Common myeloid progenitor, CD34-positive (primary cell): ENCODE results near the gene IL10.

ENCODE experiments used
- CTCF ChIA-PET: fragments of 350-600 bp; sonication (Branson Sonifier 250); formaldehyde crosslinking; loops from one replicate; lab custom pipeline; 2021; ENCODE audit warnings: antibody characterized with exemption; lab: Charles Lee
- POLR2A ChIA-PET: fragments of 350-600 bp; sonication (Branson Sonifier 250); formaldehyde crosslinking; loops from one replicate; lab custom pipeline; 2021; ENCODE audit warnings: antibody characterized with exemption; lab: Charles Lee
- DNase-seq, 3 donors: peaks; one replicate each; pipeline versions ENCODE4 v3.0.0 to v3.0.0-alpha.2; 2013
- H3K27ac ChIP-seq, 2 experiments: 1 replicate in 1 of 2; 2 replicates in 1 of 2; pipeline ENCODE4 v1.7.0; 2013; ENCODE audit warnings: inconsistent platforms in 2 of 2, low read length in 2 of 2, mild to moderate bottlenecking in 2 of 2, low read depth in 1 of 2, moderate library complexity in 1 of 2; ENCODE audit not compliant: severe bottlenecking in 2 of 2, insufficient read depth in 1 of 2, poor library complexity in 1 of 2
- H3K27me3 ChIP-seq, 5 experiments: replicated peaks in 2 of 5; 1 replicate in 3 of 5; 2 replicates in 2 of 5; pipeline versions ENCODE4 v1.6.1 to v1.7.0; 2013; ENCODE audit warnings: low read length in 4 of 5, mild to moderate bottlenecking in 2 of 5, moderate library complexity in 2 of 5, inconsistent platforms in 1 of 5; ENCODE audit not compliant: insufficient read depth in 5 of 5, control insufficient read depth in 4 of 5
- H3K36me3 ChIP-seq, 4 experiments: 1 replicate in 2 of 4; 2 replicates in 2 of 4; pipeline versions ENCODE4 v1.6.1 to v1.7.0; 2013; ENCODE audit warnings: low read length in 3 of 4, control low read depth in 1 of 4, mild to moderate bottlenecking in 1 of 4; ENCODE audit not compliant: control insufficient read depth in 4 of 4, insufficient read depth in 4 of 4
- H3K4me1 ChIP-seq, 4 experiments: 1 replicate in 3 of 4; 2 replicates in 1 of 4; pipeline versions ENCODE4 v1.6.1 to v1.7.1; 2013; ENCODE audit warnings: low read length in 3 of 4, mild to moderate bottlenecking in 3 of 4, control low read depth in 1 of 4, inconsistent platforms in 1 of 4, moderate library complexity in 1 of 4; ENCODE audit not compliant: control insufficient read depth in 4 of 4, insufficient read depth in 4 of 4; ENCODE audit errors: control extremely low read depth in 1 of 4
- H3K4me3 ChIP-seq, 7 experiments: 1 replicate in 4 of 7; 2 replicates in 3 of 7; pipeline versions ENCODE4 v1.5.1 to v1.7.0; 2013; ENCODE audit warnings: mild to moderate bottlenecking in 7 of 7, low read length in 6 of 7, moderate library complexity in 6 of 7, inconsistent platforms in 2 of 7, low read depth in 2 of 7, control low read depth in 1 of 7; ENCODE audit not compliant: insufficient read depth in 4 of 7, control insufficient read depth in 1 of 7; ENCODE audit errors: extremely low read depth in 1 of 7
- H3K9me3 ChIP-seq, 5 experiments: 1 replicate in 4 of 5; 2 replicates in 1 of 5; pipeline versions ENCODE4 v1.6.1 to v1.7.1; 2013; ENCODE audit warnings: low read length in 4 of 5, mild to moderate bottlenecking in 2 of 5, inconsistent platforms in 1 of 5, low read depth in 1 of 5, moderate library complexity in 1 of 5; ENCODE audit not compliant: control insufficient read depth in 4 of 5, insufficient read depth in 2 of 5; ENCODE audit errors: control extremely low read depth in 1 of 5
- WGBS: methylation state at CpG from one replicate; pipeline ENCODE4 v1.1.5; 2013; ENCODE audit not compliant: insufficient coverage; 5-methylcytosine and 5-hydroxymethylcytosine counted together

IL10 gene

DNA sequence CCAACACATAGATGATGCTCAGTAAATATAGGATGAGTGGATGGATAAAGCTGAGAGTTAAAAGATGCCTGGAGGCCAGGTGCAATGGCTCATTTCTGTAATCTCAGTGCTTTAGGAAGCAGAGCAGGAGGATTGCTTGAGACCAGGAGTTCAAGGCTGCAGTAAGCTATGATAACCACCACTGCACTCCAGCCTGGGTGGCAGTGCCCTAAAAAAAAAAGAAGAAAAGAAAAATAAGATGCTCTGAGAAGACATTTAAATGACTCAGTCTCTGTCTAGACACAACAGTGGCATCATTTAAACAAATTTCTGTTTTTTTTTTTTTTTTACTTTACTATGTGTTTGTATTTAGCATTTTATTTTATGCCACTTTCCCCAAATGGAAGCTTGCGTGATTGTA is 27.0 kb downstream of the IL10 start:
- DNase-seq, result no peak
- ChIA-PET CTCF (interaction anchor here (0.6 to 1.8 kb wide), 10 partner anchors 10 to 288 kb away, joined by 3 to 12 read pairs (median 4); no protein-coding TSS in a partner anchor), POLR2A (no interaction called here)
- Histone ChIP-seq H3K9me3 (no peaks in the 10 kb centered on the region), H3K27me3 (no peaks in the 10 kb centered on the region), H3K4me1 (peaks cover 0 to 6% (median 0%) of the 10 kb centered on the region in 4 experiments), H3K4me3 (no peak overlapping the region), H3K27ac (no peak overlapping the region), H3K36me3 (no peaks in the 10 kb centered on the region)
- 100% methylated on average over 1 of the region's 1 CpG for WGBS

DNA sequence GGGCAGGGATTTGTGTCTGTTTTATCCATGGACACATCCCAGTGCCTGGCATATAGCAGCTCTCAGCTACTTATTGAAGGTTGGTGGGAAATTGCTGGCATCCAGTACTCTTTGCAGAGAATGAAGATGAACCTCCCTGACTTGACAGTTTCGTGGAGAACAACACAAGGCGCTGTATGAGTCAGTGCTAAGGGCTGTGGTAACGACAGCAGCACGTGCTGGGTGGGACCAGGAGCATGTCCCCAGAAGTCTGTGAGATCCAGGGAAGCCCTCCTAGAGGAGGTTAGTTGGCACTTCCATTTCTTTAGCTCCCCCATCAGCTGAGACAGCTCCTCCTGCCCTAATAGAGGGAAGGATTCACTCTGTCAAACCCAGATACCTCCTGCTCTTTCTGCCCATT is 27.6 kb downstream of the IL10 start:
- no peak overlapping the region for H3K4me3 ChIP-seq
- WGBS, result 100% methylated on average over 1 of the region's 4 CpGs
- ChIA-PET POLR2A (no interaction called here), CTCF (interaction anchor here (0.6 to 1.8 kb wide), 8 partner anchors 9 to 288 kb away, joined by 3 to 12 read pairs (median 4); no protein-coding TSS in a partner anchor)
- no peaks in the 10 kb centered on the region for H3K27me3 ChIP-seq
- no peaks in the 10 kb centered on the region for H3K36me3 ChIP-seq
- DNase-seq, result no peak
- H3K9me3 ChIP-seq, result no peaks in the 10 kb centered on the region
- peaks cover 0 to 9% (median under 1%) of the 10 kb centered on the region in 4 experiments for H3K4me1 ChIP-seq
- no peak overlapping the region for H3K27ac ChIP-seq

- H3K4me3 ChIP-seq, result no peak overlapping the region
- no peak for DNase-seq
- H3K4me1 ChIP-seq, result peaks cover 0 to 15% (median 7%) of the 10 kb centered on the region in 4 experiments
- ChIA-PET POLR2A (no interaction called here), CTCF (interaction anchor here (1.3 to 1.5 kb wide), 4 partner anchors 8 to 68 kb away, joined by 3 to 7 read pairs (median 4); no protein-coding TSS in a partner anchor)
- H3K27me3 ChIP-seq, result no peaks in the 10 kb centered on the region
- H3K36me3 ChIP-seq, result no peaks in the 10 kb centered on the region
- no peaks in the 10 kb centered on the region for H3K9me3 ChIP-seq
- 90% methylated on average over 4 of the region's 13 CpGs for WGBS
- no peak overlapping the region for H3K27ac ChIP-seq
Measured at GRCh38 chr1:206742719-206743383, 29.4 kb downstream of the IL10 start.

DNA sequence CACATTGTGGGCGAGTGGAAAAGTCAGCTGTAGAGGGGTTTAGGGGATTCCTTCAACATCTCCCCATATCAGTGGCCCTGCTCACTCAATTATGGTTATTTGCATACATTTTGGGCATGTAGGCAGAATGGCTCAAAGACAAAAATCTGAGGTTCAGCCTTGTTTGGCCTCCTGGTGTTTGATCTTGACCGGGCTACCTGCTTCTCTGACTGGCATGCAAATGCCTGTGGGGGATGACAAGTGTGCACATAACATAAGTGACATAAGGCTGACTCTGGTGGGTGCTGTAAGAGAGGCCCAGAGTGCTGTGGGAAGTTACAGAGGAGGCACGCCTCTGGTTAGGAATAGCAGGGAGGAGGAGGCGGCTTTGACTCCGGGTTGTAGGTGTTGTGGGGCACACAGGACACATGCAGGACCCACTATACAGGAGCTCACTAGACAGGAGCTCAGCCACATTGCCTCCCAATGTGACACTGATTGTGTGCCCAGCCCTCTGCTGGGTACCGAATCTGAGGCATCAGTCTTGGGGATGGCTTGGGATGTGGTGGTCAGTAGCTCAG is 31.1 kb downstream of the IL10 start:
- H3K27me3 ChIP-seq, result no peaks in the 10 kb centered on the region
- DNase-seq, result no peak
- H3K27ac ChIP-seq, result no peak overlapping the region
- POLR2A ChIA-PET, result no interaction called here
- H3K9me3 ChIP-seq, result no peaks in the 10 kb centered on the region
- peaks cover 0 to 26% (median 20%) of the 10 kb centered on the region in 4 experiments for H3K4me1 ChIP-seq
- CTCF ChIA-PET, result interaction anchor here (0.7 to 2.2 kb wide), 9 partner anchors 11 to 241 kb away, joined by 3 to 9 read pairs (median 3); no protein-coding TSS in a partner anchor
- H3K4me3 ChIP-seq, result no peak overlapping the region
- WGBS, result 100% methylated on average over 6 of the region's 6 CpGs
- H3K36me3 ChIP-seq, result no peaks in the 10 kb centered on the region

GRCh38 chr1:206739411-206740076 is 32.8 kb downstream of the IL10 start:
- no peak overlapping the region for H3K4me3 ChIP-seq
- CTCF ChIA-PET, result interaction anchor here (0.7 to 2.0 kb wide), 17 partner anchors 13 to 196 kb away, joined by 3 to 15 read pairs (median 4); partner anchors contain the start of genes IL10 and IL19
- peaks cover 0 to 42% (median 37%) of the 10 kb centered on the region in 4 experiments for H3K4me1 ChIP-seq
- WGBS, result 58% methylated on average over 5 of the region's 5 CpGs
- no peak for DNase-seq
- H3K27ac ChIP-seq, result no peak overlapping the region
- POLR2A ChIA-PET, result interaction anchor here (1.1 kb wide), 1 partner anchor 11 kb away, joined by 3 read pairs; no protein-coding TSS in a partner anchor
- no peaks in the 10 kb centered on the region for H3K9me3 ChIP-seq
- H3K27me3 ChIP-seq, result no peaks in the 10 kb centered on the region
- peaks cover 0 to 3% (median 0%) of the 10 kb centered on the region in 4 experiments for H3K36me3 ChIP-seq

GRCh38 chr1:206738370-206739366 is 33.6 kb downstream of the IL10 start:
- peaks cover 0 to 3% (median 2%) of the 10 kb centered on the region in 4 experiments for H3K36me3 ChIP-seq
- WGBS, result 75% methylated on average over 1 of the region's 3 CpGs
- H3K27ac ChIP-seq, result no peak overlapping the region
- H3K4me1 ChIP-seq, result peaks cover 0 to 42% (median 37%) of the 10 kb centered on the region in 4 experiments
- no peaks in the 10 kb centered on the region for H3K9me3 ChIP-seq
- ChIA-PET CTCF (interaction anchor here (0.9 to 14.6 kb wide), 14 partner anchors 12 to 173 kb away, joined by 3 to 250 read pairs (median 6); no protein-coding TSS in a partner anchor), POLR2A (no interaction called here)
- H3K27me3 ChIP-seq, result no peaks in the 10 kb centered on the region
- H3K4me3 ChIP-seq, result no peak overlapping the region
- no peak for DNase-seq
